HG03520 (cell line): Measurements from ENCODE around the gene PLXNA3.

Experiments
- ATAC-seq: cut with Tn5 transposase; IDR thresholded peaks from one replicate; pipeline ENCODE4 v1.9.1; 2021; ENCODE audit warnings: mild to moderate bottlenecking, moderate library complexity; ENCODE audit not compliant: unreplicated experiment

PLXNA3 gene

DNA sequence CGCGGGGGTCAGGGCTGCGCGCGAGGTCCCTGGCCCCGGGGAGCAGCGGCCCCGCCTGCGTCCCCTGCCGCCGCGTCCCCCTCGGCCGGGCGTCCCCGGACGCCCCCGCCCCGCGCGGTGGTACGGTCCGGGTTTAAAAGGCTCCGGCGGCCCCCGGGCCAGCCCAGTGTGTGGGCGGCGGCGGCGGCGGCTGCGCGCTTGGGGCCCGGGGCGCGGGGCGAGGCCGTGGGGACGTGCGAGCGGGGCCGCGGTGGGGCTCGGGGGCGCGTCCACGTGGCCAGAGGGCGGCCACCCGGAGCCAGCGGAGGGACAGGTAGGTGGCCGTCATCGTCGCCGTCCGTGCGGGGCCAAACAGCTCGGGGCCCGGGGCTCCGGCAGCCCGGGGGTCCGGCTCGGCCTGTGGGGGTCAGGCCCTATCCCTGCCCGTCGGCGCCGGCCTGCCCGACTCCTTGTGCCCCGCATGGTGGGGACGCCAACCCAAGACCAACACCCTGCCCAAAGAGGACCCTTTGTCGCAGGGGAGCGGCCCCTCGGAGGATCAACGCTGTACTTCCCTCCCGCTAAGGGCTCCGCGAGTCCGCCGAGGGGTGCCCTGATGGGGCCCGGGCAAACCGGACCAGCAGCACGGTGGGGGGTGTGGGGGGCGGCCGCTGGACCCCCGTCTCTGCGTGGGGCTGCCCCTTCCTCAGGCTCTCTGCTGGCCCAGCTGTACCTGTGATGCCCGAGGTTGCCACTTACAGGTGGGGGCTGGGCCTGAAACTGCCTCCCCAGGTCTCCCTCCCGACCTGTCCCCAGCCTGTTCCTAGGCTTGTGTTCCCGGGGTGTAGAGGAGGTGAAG, at the start of gene PLXNA3:
TSS of gene PLXNA3 (plus strand) at position 166 of the 838 bp plus-strand sequence. CDS start 1,903 bp downstream, outside the sequence.
- peak; percentile 37 for ATAC-seq

DNA sequence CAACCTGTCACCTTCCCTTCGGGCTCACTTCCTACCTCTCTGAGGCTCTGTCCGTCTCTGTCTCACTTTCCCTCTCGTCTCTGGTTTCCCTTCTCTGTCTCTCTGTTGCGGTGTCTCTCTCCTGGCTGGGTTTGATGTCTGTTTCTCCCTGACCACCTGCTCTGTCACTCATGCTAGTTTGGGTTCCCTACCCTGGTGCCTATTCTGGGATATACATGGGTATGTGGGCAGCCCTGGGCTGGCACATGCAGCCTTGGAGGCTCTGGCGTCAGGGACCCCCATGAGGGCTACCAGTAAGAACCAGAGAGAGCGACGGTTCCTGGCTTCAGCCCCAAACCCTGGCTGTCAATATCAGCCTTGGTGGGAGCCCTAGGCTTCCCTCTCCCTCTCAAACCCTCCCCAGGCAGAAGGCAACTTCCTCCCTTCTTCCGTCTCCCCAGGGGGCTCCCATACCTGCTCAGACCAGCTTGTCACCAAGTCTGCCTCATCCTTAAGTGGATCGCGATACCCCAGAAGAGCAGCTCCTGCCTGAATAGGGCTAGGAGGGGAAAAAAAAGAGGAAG, 49.3 kb upstream of the PLXNA3 start:
- no peak for ATAC-seq

DNA sequence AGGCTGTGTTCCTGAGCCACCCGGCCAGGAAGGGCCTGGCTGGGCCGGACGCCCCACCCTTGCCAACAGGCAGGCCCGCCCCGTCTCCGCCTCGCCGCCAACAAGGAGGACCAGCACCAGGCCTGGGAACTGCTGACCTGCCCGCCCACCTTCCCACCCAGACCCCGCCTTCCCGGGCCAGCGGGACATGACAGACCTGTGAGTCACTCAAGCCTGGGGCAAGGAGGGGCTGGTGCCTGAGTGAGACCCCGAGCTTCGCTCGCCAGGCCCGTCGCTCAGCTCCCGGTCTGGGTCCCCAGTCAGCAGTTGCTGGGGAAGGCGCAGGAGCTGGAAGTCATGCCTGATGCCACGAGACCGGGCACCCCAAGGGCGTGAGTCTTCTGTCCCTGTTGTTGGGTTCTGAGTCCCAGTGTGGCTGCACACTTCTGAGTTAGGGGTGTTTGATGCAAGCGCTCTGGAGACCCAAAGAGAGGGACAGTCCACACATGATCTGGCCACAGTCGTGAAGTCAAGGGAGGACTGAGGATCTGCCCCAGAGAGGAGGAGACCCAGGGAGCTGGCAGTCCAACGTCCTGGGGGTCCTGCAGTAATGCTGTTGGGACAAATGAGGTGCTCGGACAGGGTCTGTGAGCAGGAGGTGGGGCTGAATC, 48.7 kb upstream of the PLXNA3 start, which contains the start of gene DNASE1L1:
TSS of gene DNASE1L1 (minus strand) at position 33 of the 650 bp plus-strand sequence. CDS start 3,686 bp downstream, outside the sequence.
- no peak for ATAC-seq

DNA sequence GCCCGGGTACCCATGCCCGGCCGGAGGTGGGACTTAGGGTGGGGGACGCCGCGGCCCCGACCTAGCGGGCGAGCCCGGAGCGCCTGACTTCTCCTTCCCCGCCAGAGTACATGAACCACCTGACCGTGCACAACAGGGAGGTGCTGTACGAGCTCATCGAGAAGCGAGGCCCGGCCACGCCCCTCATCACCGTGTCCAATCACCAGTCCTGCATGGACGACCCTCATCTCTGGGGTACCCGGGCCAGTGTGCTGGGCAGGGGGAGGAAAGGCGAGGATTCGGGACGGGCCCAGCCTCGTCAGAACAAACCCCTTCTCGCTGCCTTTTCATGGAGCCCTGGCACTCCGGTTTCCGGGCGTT, 46.1 kb upstream of the PLXNA3 start:
- ATAC-seq, result no peak

DNA sequence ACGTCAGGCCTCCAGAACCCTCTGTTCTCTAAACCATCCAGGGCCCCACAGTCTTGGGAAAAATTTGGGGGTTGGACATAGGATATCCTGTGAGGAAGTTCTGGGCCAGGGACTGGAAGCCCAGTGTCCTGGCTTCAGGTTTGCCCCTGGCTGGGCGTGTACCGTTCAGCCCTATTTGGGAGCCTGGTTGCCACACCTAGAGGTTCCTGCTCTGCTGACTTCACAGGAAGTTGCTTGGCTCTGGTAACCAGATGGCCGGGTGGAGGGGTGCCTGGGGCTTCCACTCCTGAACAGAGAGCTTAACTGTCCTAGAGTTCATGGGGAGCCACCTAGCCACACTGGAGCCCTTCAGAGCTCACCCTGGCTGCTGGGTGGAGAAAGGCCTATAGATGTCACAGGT, 45.6 kb upstream of the PLXNA3 start:
- ATAC-seq, result no peak

DNA sequence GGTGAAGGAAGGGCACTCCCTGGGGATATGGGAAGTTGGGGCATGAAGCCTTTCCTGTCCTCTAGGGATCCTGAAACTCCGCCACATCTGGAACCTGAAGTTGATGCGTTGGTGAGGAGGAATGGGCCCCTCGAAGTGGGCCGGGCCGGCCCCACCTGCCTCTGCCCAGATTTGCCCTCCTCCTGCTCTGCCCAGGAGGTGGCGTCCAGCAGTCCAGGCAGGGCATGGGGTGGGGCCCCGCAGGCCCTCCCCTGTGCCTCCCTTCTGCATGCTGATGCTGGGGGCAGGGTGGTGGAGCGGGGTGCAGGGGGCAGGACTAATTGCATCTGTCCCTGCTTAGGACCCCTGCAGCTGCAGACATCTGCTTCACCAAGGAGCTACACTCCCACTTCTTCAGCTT, 44.9 kb upstream of the PLXNA3 start:
- ATAC-seq, result no peak

DNA sequence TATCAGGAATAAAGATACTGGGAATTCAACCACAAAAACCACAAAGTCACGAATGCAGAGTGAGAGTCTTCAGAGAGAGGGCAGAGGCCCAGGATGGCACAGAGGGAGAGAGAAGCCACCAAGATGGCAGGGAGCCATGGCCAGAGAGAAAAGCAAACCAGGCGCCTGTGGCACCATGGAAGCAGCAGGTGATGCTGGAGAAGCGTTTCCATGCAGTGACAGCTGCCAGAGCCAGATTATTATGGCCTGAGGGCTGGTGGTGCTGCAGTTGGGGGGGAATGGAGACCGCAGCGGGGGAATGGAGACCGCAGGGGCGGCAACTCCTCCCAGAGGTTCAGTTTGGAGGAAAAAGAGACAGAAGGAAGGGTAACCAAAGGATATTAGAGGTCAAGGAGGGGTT, 40.9 kb upstream of the PLXNA3 start:
- ATAC-seq, result no peak

DNA sequence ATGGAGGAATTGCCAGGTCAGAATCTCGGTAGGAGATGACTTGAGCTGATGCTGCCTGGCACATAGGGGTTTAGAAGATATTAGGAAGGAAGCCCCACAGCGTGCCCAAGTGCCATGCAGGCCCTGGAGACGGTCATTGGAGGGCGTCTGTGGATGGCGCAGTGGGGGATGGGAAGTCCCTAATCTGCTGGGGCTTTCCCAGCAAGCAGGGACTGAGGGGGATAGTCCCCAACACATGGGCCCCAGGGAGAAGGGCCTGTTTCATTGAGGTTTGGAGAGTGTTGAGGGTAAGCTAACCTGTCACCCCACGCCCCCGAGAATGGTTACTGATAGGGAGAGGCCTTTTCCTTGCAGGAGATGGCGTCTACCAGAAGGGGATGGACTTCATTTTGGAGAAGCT, 38.9 kb upstream of the PLXNA3 start:
- no peak for ATAC-seq

DNA sequence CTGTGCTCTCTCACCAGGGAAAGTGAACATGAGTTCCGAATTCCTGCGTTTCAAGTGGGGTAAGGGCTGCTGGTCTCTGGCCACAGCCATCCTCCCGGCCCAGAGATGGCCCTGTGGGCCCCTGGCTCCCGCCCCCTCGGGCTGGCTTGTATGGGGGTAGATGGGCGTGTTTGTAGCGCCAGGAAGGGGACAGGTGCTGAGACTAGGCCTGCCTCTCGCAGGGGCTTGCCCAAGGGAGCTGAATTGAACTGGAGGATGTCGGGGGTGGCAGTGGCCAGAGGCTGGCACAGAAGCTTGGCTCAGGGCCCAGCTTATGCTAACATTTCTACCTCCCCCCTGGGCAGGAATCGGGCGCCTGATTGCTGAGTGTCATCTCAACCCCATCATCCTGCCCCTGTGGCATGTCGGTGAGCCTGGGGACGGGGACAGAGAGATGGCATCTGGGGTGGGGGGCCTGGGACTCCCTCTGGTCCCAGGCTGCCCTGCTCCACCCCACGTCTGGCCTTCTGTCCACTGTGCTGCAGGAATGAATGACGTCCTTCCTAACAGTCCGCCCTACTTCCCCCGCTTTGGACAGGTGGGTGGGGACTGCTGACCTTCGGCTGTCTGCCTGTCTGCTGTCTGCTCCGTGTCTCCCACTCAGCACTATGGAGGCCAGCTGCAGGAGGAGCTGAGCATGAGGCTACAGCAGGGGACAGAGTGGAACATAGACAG, 38.2 kb upstream of the PLXNA3 start:
- no peak for ATAC-seq

DNA sequence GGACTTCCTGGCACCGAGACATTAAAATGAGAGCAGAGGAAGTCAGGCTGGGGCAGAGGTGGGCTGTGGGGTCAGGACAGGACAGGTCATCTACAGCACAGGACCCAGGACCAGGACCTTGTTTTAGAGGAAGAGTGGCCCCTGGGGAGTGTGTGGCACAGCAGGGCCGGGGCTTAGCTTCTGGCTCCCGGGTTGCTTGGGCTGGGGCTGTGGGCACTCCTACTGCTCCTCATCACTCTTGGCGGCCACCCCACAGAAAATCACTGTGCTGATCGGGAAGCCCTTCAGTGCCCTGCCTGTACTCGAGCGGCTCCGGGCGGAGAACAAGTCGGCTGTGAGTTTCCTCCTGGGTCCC, 37.7 kb upstream of the PLXNA3 start:
- ATAC-seq, result no peak

DNA sequence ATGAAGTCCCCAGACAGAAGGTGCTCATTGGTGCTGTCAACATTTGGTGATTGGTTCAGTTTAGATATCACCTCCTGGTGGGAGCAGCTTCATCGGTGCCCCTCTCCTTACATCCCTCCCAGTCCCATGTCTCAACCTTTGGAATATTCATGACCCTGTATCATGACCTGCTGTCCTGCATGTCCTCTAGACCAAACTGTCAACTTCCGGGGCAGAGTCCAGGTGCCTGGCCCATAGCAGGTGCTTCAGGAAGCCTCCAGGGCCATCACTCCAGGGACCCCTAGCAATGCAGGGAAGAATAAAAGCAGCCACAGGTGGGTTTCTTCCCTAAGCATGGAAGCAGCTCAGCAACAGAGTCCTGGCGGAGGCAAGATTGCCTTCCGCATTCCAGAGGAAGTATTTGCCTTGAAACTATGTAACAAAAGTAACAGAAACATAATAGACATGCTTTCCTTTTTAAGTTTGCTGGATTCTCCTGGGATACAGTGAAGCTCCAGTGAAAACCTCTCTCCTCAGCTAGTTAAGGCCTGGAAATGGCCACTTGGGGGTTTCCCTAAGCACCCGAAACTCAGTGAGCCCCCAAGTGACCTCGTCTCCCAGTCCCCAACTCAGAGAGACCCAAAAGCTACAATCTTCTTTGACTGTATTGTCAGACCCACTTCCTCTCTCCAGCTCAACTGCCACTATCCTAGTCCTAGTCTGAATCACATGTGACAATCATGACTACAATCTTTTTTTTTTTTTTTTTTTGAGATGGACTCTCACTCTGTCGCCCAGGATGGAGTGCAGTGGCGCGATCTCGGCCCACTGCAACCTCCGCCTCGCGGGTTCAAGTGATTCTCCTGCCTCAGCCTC, 30.9 kb upstream of the PLXNA3 start:
- ATAC-seq, result no peak

DNA sequence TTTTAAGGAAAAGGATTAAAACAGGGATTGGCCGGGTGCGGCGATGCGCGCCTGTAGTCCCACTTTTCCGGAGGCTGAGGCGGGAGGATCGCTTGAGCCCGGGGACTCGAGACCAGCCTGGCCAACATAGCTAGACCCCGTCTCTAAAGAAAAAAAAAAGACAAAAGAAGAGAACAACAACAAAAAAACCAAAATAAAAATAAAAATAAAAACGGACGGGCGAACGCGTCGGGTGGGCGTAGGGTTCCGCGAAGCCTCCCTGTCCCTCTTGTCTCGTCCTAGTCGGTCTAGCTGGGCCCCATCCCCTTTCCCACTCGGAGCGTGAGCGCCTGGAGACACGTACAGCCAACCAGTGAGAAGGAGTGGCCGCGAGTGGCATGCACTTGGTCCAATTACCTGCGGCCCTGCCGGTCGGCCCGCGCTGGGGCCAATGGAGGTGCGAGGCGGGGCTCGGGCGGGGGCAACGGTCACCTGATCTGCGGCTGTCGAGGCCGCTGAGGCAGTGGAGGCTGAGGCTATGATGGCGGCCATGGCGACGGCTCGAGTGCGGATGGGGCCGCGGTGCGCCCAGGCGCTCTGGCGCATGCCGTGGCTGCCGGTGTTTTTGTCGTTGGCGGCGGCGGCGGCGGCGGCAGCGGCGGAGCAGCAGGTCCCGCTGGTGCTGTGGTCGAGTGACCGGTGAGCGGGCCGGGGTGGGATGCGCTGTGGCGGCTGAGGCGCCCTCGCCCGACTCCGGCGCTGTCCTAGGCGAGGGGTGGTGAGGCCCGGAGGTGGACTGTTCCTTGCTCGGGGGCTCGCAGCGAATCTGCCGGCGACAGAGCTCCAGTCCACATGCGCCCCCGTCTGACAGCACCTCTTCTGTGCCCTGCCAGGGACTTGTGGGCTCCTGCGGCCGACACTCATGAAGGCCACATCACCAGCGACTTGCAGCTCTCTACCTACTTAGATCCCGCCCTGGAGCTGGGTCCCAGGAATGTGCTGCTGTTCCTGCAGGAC, 29.6 kb upstream of the PLXNA3 start, which contains the start of gene ATP6AP1:
TSS of gene ATP6AP1 (plus strand) at position 502 of the 996 bp plus-strand sequence. CDS start at position 518, 16 bp downstream.
- peak; percentile 97 for ATAC-seq

DNA sequence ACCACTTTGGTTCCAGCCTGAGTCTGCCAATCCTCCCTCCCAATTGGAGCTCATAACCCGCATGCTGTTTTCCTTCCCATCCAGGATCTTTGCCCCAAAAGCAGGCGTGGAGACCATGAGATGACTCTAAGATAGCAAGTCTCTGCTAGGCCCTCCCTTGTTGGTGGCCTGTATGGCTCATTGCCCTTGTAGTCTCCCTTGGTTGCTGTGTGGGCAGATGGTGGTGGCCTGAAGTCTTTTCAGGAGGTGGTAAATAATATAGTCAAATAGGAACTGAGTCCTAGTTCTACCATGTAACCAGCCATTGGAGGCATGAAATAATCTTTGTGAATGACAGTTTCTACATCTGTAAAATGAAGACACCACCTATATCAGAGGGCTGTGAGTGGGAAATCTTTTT, 28.4 kb upstream of the PLXNA3 start:
- no peak for ATAC-seq

DNA sequence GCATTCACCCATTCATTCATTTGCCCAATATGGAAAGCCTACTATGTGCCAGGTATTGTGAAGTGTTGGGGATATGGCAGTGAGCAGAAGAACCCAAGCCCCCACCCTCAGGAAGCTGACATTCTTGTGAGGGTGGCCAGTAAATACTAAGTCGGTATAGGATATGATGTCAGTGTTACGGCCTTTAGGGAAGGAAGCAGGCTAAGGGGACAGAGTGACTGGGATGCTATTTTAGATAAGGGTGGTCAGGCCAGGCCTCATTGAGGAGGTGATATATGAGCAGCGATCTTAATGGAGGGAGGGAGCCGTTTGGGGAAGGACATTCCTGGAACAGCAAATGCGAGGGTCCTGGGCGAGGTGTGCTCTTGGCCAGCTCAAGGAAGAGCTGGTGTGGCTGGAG, 27.6 kb upstream of the PLXNA3 start:
- no peak for ATAC-seq

DNA sequence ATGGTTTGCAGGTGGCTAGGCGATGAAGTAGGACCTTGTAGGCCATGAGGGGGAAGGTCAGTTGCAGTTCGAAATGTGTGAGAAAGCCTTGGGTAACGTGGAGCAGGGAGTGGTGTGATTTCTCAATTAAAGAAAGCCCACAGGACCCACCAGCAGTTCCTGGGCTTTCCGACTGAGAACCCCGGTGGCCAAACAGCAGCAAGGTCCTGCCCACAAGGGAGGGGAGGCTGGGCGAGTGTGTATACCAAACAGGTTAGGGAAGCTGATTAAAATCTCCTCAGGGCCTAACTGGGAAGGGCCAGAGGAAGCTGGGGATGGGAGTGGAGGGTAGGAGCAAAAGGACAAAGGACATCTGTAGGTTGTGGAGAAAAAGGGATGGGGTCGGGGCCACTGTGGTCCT, 27.2 kb upstream of the PLXNA3 start:
- no peak for ATAC-seq

DNA sequence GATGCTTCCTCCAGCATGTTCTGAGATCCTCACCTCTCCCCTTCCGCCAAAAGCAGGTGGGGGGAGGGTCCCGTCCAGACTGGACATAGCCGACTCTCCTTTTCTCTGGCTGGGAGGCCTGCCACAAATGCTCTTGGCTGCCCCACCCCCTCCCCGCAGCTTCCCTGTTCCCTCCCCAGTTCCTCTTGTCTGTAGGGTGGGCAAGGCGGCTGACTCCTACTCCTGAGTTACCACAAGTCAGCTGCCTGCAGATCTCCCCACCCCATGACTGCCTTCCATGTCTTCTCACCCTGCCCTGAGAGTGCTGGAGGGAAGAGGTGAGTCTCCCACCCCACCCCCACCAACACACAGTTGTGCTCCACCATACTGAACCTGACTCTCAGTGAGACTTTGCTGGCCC, 26.7 kb upstream of the PLXNA3 start:
- no peak for ATAC-seq

DNA sequence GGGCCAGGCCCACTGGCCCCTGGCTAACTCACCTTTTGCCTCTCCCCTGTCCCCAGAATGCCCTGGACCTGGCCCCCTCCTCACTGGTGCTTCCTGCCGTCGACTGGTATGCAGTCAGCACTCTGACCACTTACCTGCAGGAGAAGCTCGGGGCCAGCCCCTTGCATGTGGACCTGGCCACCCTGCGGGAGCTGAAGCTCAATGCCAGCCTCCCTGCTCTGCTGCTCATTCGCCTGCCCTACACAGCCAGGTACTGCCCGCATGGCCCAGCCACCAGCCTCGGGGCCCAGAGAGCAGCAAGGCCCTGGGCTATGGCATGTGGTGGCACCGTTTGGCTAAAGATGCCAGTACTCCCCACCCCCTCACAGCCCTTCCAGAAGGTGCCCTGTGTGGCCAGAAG, 25.9 kb upstream of the PLXNA3 start:
- no peak for ATAC-seq

DNA sequence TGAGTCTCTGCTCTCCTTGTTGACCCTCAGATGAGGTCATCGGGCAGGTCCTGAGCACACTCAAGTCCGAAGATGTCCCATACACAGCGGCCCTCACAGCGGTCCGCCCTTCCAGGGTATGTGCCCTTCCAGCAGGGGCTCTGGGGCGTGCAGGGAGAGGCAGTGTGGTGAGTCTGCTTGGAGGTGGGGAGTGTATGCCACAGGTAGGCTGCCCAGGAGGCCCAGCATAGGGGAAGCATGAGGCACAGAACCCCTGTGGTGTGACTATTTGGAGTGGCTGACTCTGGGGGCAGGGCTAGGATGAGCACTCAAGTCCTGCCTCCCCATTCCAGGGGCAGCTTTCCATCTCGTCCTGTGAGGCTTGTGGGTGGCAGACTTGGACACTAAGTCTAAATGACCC, 24.5 kb upstream of the PLXNA3 start:
- no peak for ATAC-seq
